ENCODE data around the gene EMID1. TPM values are rescaled to one million over a fixed set of nuclear protein-coding genes. Genes with fewer than 3 reads are reported as not detected.

The EMID1 gene
- total and polyA plus RNA-seq, 5 donors from 2014 or later, result 0.40 to 1.3 TPM; not detected in 3

DNA sequence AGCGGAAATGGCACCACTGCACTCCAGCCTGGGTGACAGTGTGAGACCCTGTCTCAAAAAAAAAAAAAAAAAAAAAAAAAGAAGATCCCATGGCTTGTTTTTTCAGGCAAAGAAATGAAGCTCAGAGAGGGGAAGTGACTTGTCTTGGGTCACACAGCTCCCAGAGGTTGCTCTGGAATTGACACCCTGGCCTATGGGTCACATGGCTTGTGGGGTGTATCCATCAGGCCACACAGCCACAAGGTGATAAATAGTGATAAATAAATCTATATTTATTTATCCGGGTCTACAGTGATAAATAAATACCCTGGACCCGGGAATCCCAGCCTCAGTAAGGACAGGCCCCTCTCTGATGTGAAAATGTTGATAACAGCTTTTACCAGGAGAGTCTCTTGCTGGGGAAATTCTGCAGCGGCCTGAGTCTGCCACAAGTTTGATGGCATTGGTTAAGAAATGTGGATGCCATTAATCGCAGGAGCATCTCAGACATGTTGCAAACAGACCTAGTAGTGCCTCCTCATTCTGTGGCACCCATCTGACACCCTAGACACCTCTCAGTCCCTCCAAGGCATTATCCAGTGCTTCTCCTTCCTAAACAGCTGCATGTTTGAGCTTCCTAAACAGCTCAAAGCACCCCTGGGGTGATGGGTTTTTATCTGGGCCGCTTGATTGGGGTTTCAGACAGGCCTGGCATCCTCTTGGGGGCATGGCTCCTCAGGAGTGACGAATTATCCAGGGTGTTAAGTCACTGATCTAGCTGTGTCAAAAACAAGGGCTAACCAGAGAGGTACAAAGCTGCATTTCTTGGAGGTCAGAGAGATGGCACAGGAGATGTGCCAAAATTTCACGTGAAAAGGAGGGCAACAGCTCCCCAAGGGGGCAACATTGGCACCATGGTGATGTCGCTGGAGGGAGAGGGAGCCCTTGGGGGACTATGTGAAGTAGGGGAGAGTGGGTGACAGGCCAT, 1.9 kb upstream of the EMID1 start:
- no peak for DNase-seq
- Mint-ChIP-seq H3K4me3 (peak overlapping the region in 1 of 4 donors; percentile 48), H3K27ac (no peak overlapping the region), H3K4me1 (peaks cover 5 to 36% (median 17%) of the 10 kb centered on the region in 4 donors), H3K36me3 (no peaks in the 10 kb centered on the region), H3K27me3 (peaks cover 29% of the 10 kb centered on the region), H3K9me3 (no peaks in the 10 kb centered on the region)
- Histone ChIP-seq H3K9me3 (ENCODE audit: control insufficient read depth in 2 of 2, low read length in 2 of 2) (no peaks in the 10 kb centered on the region), H3K4me1 (ENCODE audit: control insufficient read depth, insufficient read depth, low read length, poor library complexity, severe bottlenecking) (peaks cover 20% of the 10 kb centered on the region), H3K27ac (ENCODE audit: insufficient read depth, low read length, poor library complexity, severe bottlenecking) (no peak overlapping the region), H3K4me3 (ENCODE audit: low read depth, low read length) (no peak overlapping the region), H3K27me3 (ENCODE audit: control insufficient read depth, insufficient read depth, low read length) (no peaks in the 10 kb centered on the region), H3K36me3 (ENCODE audit: control insufficient read depth, insufficient read depth, low read length) (no peaks in the 10 kb centered on the region)
- no peak for ATAC-seq (ENCODE audit: low read depth in 2 of 2)

DNA sequence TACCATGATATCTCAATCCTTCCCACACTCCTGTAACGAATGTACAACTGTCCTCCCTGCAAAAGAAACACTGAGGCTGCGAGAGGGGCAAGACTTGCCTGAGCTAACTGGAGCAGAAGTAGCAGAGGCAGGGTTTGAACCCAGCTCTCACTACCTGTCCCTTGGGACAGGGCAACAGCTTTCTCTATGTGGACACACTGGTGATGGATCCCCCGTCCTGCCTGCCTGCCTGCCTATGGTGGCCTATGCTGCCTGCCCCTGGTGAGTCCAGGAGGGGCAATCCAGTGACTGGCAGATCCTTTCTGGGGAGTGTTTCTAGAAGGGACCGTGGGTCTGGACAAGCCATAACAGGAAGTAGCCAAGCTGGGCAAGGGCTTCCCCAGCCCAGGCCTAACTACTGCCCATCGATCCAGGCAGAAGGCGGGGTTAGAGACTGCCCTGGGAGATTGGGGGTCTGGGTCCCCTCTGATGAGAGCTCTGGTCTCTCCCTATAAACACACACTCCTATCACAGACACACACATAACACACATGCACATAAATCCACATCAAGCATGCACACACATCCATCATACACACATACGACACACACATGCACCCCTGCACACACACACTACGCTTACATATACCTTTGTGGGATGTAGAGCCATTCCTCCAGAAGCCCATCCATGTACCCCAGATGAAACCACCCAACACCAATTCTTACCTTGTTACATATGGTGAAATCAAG, 1.1 kb upstream of the EMID1 start:
- Histone ChIP-seq H3K36me3 (ENCODE audit: control insufficient read depth, insufficient read depth, low read length) (no peaks in the 10 kb centered on the region), H3K27ac (ENCODE audit: insufficient read depth, low read length, poor library complexity, severe bottlenecking) (no peak overlapping the region), H3K27me3 (ENCODE audit: control insufficient read depth, insufficient read depth, low read length) (no peaks in the 10 kb centered on the region), H3K4me1 (ENCODE audit: control insufficient read depth, insufficient read depth, low read length, poor library complexity, severe bottlenecking) (peaks cover 20% of the 10 kb centered on the region), H3K4me3 (ENCODE audit: low read depth, low read length) (no peak overlapping the region), H3K9me3 (ENCODE audit: control insufficient read depth in 2 of 2, low read length in 2 of 2) (no peaks in the 10 kb centered on the region)
- Mint-ChIP-seq H3K36me3 (no peaks in the 10 kb centered on the region), H3K27ac (peak overlapping the region in 1 of 3 donors; percentile 16), H3K4me1 (peaks cover 5 to 36% (median 17%) of the 10 kb centered on the region in 4 donors), H3K4me3 (peak overlapping the region in 3 of 4 donors; percentile 0 to 69 (median 0)), H3K9me3 (no peaks in the 10 kb centered on the region), H3K27me3 (peaks cover 27% of the 10 kb centered on the region)
- ATAC-seq (ENCODE audit: low read depth in 2 of 2), result no peak
- DNase-seq, result no peak

DNA sequence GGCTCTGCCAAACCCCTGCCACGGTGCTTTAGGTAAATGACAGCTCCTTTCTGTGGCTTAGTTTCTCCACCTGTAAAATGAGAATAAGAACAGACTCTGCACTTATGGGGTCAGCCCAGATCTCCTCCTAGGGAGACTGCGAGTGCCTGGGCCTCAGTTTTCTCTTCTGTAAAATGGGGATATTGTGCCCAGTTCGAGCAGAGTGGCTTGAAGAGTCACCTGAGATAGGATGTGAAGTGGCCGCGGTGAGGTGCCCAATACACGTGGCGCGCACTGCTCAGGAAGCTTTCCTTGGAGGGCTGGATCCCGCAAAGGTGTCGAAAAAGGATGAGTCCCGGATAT, 473 bp upstream of the EMID1 start:
- Histone ChIP-seq H3K27ac (ENCODE audit: insufficient read depth, low read length, poor library complexity, severe bottlenecking) (no peak overlapping the region), H3K27me3 (ENCODE audit: control insufficient read depth, insufficient read depth, low read length) (no peaks in the 10 kb centered on the region), H3K36me3 (ENCODE audit: control insufficient read depth, insufficient read depth, low read length) (no peaks in the 10 kb centered on the region), H3K4me3 (ENCODE audit: low read depth, low read length) (no peak overlapping the region), H3K4me1 (ENCODE audit: control insufficient read depth, insufficient read depth, low read length, poor library complexity, severe bottlenecking) (peaks cover 20% of the 10 kb centered on the region), H3K9me3 (ENCODE audit: control insufficient read depth in 2 of 2, low read length in 2 of 2) (no peaks in the 10 kb centered on the region)
- H3K36me3 Mint-ChIP-seq, result no peaks in the 10 kb centered on the region
- H3K4me3 Mint-ChIP-seq, result peak overlapping the region; percentile 0 to 69 (median 27)
- H3K27me3 Mint-ChIP-seq, result peaks cover 24% of the 10 kb centered on the region
- peak overlapping the region in 1 of 3 donors; percentile 16 for H3K27ac Mint-ChIP-seq
- no peak for DNase-seq
- H3K4me1 Mint-ChIP-seq, result peaks cover 5 to 36% (median 17%) of the 10 kb centered on the region in 4 donors
- no peaks in the 10 kb centered on the region for H3K9me3 Mint-ChIP-seq
- ATAC-seq (ENCODE audit: low read depth in 2 of 2), result no peak

DNA sequence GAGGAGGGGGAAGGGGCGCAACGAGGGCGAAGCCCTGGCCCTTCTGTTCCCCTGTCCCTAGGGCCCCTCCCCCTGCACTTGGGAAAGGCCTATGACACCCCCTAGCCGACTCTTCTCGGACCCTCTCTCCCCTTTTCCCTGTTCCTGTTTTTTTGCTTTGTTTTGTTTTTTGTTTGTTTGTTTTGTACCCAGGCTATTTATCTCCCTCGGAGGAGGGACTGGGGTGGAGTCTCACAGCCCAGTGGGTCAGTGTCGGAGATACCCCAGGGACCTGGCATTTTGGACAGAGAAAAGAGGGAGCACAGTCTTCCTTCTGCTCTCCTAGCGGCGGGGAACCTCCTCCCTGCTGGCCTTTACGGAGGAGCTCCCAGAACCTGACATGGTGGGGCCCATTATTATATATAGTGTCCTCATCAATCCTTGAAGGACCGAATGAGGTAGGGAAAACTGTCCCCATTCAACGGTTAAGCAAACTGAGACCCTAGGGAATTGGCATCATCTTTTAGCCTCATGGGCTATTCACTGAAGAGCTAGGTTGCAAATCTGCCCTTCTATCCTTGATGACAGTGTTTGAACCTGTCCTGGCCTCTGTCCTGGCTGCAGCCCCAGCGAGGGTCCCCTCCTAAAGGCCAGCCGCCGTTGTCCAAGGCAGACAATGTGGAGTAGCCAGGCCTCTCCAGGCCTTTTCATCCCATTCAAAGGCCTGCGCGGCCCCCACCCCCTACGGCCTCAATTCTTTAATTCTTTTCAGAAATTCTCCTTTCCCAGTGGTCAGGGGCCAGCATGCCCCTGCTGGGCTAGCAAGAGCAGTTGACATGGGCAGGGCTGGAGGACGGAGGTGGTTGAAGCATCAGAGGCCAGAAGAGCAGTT, 911 bp downstream of the EMID1 start:
- H3K9me3 Mint-ChIP-seq, result no peaks in the 10 kb centered on the region
- H3K36me3 ChIP-seq (ENCODE audit: control insufficient read depth, insufficient read depth, low read length), result no peaks in the 10 kb centered on the region
- H3K4me1 Mint-ChIP-seq, result peaks cover 5 to 25% (median 16%) of the 10 kb centered on the region in 4 donors
- H3K4me3 ChIP-seq (ENCODE audit: low read depth, low read length), result no peak overlapping the region
- H3K27me3 ChIP-seq (ENCODE audit: control insufficient read depth, insufficient read depth, low read length), result no peaks in the 10 kb centered on the region
- no peak overlapping the region for H3K27ac Mint-ChIP-seq
- H3K27ac ChIP-seq (ENCODE audit: insufficient read depth, low read length, poor library complexity, severe bottlenecking), result no peak overlapping the region
- peak overlapping the region in 2 of 4 donors; percentile 46 to 67 for H3K4me3 Mint-ChIP-seq
- peaks cover 29% of the 10 kb centered on the region for H3K27me3 Mint-ChIP-seq
- DNase-seq (no peak), ATAC-seq (ENCODE audit: low read depth in 2 of 2) (no peak)
- H3K9me3 ChIP-seq (ENCODE audit: control insufficient read depth in 2 of 2, low read length in 2 of 2), result no peaks in the 10 kb centered on the region
- H3K36me3 Mint-ChIP-seq, result no peaks in the 10 kb centered on the region
- peaks cover 20% of the 10 kb centered on the region for H3K4me1 ChIP-seq (ENCODE audit: control insufficient read depth, insufficient read depth, low read length, poor library complexity, severe bottlenecking)

DNA sequence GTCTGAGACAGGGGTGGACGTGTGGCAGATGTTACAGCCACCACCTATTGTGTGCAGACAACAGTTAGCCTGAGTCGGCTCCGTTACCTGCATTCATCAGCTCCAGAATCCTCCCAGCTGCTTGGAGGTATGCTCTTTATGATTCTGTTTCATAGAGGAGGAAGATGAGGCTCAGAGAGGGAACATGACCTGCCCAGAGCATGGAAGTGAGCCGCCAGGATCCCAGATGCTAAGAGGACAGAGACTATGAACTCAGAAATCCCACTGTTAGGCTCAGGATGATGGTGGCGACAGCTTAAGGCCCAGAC, 1.5 kb downstream of the EMID1 start:
- H3K4me3 ChIP-seq (ENCODE audit: low read depth, low read length), result no peak overlapping the region
- H3K27ac Mint-ChIP-seq, result no peak overlapping the region
- DNase-seq, result no peak
- no peaks in the 10 kb centered on the region for H3K9me3 ChIP-seq (ENCODE audit: control insufficient read depth in 2 of 2, low read length in 2 of 2)
- H3K27me3 ChIP-seq (ENCODE audit: control insufficient read depth, insufficient read depth, low read length), result no peaks in the 10 kb centered on the region
- peaks cover 14% of the 10 kb centered on the region for H3K4me1 ChIP-seq (ENCODE audit: control insufficient read depth, insufficient read depth, low read length, poor library complexity, severe bottlenecking)
- H3K4me3 Mint-ChIP-seq, result no peak overlapping the region
- peaks cover 5 to 22% (median 12%) of the 10 kb centered on the region in 4 donors for H3K4me1 Mint-ChIP-seq
- no peak for ATAC-seq (ENCODE audit: low read depth in 2 of 2)
- no peaks in the 10 kb centered on the region for H3K36me3 ChIP-seq (ENCODE audit: control insufficient read depth, insufficient read depth, low read length)
- no peaks in the 10 kb centered on the region for H3K9me3 Mint-ChIP-seq
- no peaks in the 10 kb centered on the region for H3K36me3 Mint-ChIP-seq
- H3K27ac ChIP-seq (ENCODE audit: insufficient read depth, low read length, poor library complexity, severe bottlenecking), result no peak overlapping the region
- peaks cover 29% of the 10 kb centered on the region for H3K27me3 Mint-ChIP-seq

DNA sequence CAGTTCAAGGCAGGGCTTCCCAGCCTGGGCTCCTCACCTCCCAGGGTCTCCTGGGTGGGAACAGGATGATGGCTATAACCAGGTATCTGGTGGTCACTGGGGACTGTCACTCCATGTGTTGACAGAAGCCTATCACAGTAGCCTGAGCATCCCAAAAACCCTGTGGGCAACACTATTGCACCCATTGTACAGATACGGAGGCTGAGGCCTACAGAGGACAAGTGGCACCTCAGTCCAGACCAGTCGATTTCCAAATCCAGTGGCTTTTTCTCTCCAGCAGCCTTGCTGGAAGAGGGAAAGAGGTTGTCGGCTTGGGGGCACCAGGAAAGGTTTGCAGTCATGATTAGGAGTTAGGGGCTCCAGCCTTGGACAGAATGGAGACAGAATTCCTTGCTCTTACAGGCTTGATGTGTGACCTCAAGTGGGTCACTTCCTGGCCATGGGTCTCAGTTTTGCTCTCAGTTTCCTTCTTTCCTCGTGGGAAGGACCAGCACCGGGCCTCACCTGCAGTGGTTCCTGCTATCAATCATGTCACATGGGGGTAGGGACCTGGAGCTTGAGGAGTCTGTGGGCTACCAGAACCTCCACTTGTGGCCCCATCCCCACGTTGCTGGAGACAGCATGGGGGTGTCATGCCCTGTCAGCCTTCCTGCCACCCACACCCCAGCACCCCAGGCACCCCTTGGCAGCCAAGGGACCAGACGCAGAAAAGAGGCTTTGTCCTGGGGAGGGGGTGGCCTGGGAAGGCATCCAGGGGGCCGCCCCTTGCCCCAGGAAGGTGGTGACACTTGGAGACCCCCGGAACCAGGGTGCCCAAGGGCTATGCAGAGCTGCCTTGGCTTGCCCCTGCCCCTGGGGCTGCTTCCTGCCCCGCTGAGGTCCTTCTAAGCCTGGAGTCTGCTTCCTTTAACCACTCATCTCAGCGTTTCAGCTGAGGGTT, 2.1 kb downstream of the EMID1 start:
- no peaks in the 10 kb centered on the region for H3K9me3 Mint-ChIP-seq
- H3K36me3 ChIP-seq (ENCODE audit: control insufficient read depth, insufficient read depth, low read length), result no peaks in the 10 kb centered on the region

DNA sequence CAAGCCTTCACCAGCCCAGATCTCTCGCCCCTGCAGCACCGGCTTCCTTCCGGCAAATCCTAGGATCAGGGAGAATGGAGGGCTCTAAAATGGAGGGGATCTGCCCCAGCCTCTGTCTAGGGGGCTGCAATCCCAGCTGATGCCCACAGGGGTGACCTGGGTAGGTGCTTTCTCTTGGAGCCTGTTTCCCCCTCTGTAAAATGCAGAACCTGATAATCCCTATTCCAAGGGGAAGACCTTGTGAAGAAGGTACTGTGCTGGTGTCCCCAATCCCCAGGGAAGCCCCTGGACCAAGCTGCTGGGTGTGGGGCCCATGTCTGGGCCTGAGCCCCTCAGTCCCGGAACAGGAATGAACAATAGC, 2.8 kb downstream of the EMID1 start:
- Histone ChIP-seq H3K27me3 (ENCODE audit: control insufficient read depth, insufficient read depth, low read length) (no peaks in the 10 kb centered on the region), H3K36me3 (ENCODE audit: control insufficient read depth, insufficient read depth, low read length) (no peaks in the 10 kb centered on the region), H3K4me1 (ENCODE audit: control insufficient read depth, insufficient read depth, low read length, poor library complexity, severe bottlenecking) (peaks cover 6% of the 10 kb centered on the region), H3K27ac (ENCODE audit: insufficient read depth, low read length, poor library complexity, severe bottlenecking) (no peak overlapping the region), H3K4me3 (ENCODE audit: low read depth, low read length) (no peak overlapping the region), H3K9me3 (ENCODE audit: control insufficient read depth in 2 of 2, low read length in 2 of 2) (no peaks in the 10 kb centered on the region)
- Mint-ChIP-seq H3K9me3 (no peaks in the 10 kb centered on the region), H3K36me3 (no peaks in the 10 kb centered on the region), H3K27me3 (peaks cover 29% of the 10 kb centered on the region), H3K4me1 (peaks cover 0 to 14% (median 6%) of the 10 kb centered on the region in 4 donors), H3K4me3 (no peak overlapping the region), H3K27ac (no peak overlapping the region)
- ATAC-seq (ENCODE audit: low read depth in 2 of 2) (no peak), DNase-seq (no peak)

More for the DNA sequence above, 2.1 kb downstream of the EMID1 start:
- H3K4me1 ChIP-seq (ENCODE audit: control insufficient read depth, insufficient read depth, low read length, poor library complexity, severe bottlenecking), result peaks cover 8% of the 10 kb centered on the region
- H3K9me3 ChIP-seq (ENCODE audit: control insufficient read depth in 2 of 2, low read length in 2 of 2), result no peaks in the 10 kb centered on the region
- H3K27ac ChIP-seq (ENCODE audit: insufficient read depth, low read length, poor library complexity, severe bottlenecking), result no peak overlapping the region
- H3K4me3 Mint-ChIP-seq, result no peak overlapping the region
- no peaks in the 10 kb centered on the region for H3K36me3 Mint-ChIP-seq
- no peaks in the 10 kb centered on the region for H3K27me3 ChIP-seq (ENCODE audit: control insufficient read depth, insufficient read depth, low read length)
- H3K27me3 Mint-ChIP-seq, result peaks cover 29% of the 10 kb centered on the region
- ATAC-seq (ENCODE audit: low read depth in 2 of 2), result no peak
- H3K4me1 Mint-ChIP-seq, result peaks cover 0 to 16% (median 7%) of the 10 kb centered on the region in 4 donors
- no peak overlapping the region for H3K27ac Mint-ChIP-seq
- no peak for DNase-seq
- no peak overlapping the region for H3K4me3 ChIP-seq (ENCODE audit: low read depth, low read length)

All from CD4-positive, CD25-positive, alpha-beta regulatory T cell (primary cell).